K562 (cell line): ENCODE data around the gene PGP. TPM values are rescaled to one million over a fixed set of nuclear protein-coding genes. Genes with fewer than 3 reads are reported as not detected.

Source experiments
- ATAC-seq: fragments of 200-7000 bp; cut with Tn5 transposase; 3 replicates; pipeline ENCODE4 v1.9.1; 2020; ENCODE audit warnings: moderate library complexity
- BruUV-seq: library from RNA; stranded (reverse); fragments of 400-500 nt; replicated peaks from 2 replicates; lab custom pipeline; 2021; lab: Mats Ljungman, UMichigan
- CTCF ChIA-PET: fragments of 300-600 bp; formaldehyde crosslinking; extraction: SDS; loops from one replicate; lab custom pipeline; 2021; ENCODE audit warnings: low intra/inter-chr PET ratio; lab: Yijun Ruan, JAX
- POLR2A ChIA-PET: fragments of 300-600, 350-650 bp; sonication (Branson Sonifier 250); formaldehyde crosslinking; extraction: SDS; loops from one replicate; lab custom pipeline; 2021; ENCODE audit warnings: antibody characterized with exemption, inconsistent platforms; lab: Yijun Ruan, JAX
- DNase-seq, 4 experiments: peaks; one replicate each; pipeline versions ENCODE4 v3.0.0 to v3.0.0-alpha.2; 2011 to 2018; ENCODE audit warnings: low spot score in 3 of 4, mixed read lengths in 3 of 4; ENCODE audit errors: extremely low read depth in 1 of 4
- FAIRE-seq: peaks from 2 replicates; lab custom pipeline; 2011; peaks lifted over from hg19 to GRCh38; lab: Jason Lieb, UNC
- H2AFZ ChIP-seq: 2 replicates; pipeline ENCODE4 v1.6.0; 2011; ENCODE audit warnings: low read depth, low read length, control low read depth, inconsistent platforms
- H3K27ac ChIP-seq: fragments of 200-600 bp; 3 replicates; pipeline ENCODE4 v1.8.0; 2011; ENCODE audit warnings: low read depth, mild to moderate bottlenecking, control low read depth, inconsistent platforms, low read length, moderate library complexity, mixed read lengths; ENCODE audit errors: extremely low read depth
- H3K27me3 ChIP-seq, 2 experiments: fragments of 300-600 bp in 1 of 2; 2 replicates in 1 of 2; 3 replicates in 1 of 2; pipeline versions ENCODE4 v1.6.0 to v1.8.0; 2011; ENCODE audit warnings: inconsistent platforms in 2 of 2, low read length in 2 of 2, mild to moderate bottlenecking in 1 of 2, mixed read lengths in 1 of 2, moderate library complexity in 1 of 2; ENCODE audit not compliant: control insufficient read depth in 2 of 2, insufficient read depth in 2 of 2
- H3K36me3 ChIP-seq: fragments of 300-600 bp; 3 replicates; pipeline ENCODE4 v1.8.0; 2011; ENCODE audit warnings: mild to moderate bottlenecking, low read length, inconsistent platforms; ENCODE audit not compliant: control insufficient read depth, insufficient read depth
- H3K4me1 ChIP-seq, 2 experiments: fragments of 200-600 bp in 1 of 2; replicated peaks in 1 of 2; 2 replicates in 1 of 2; 3 replicates in 1 of 2; pipeline versions ENCODE4 v1.5.1 to v1.8.0; 2011; ENCODE audit warnings: inconsistent platforms in 2 of 2, low read length in 2 of 2, mild to moderate bottlenecking in 1 of 2, mixed read lengths in 1 of 2, moderate library complexity in 1 of 2; ENCODE audit not compliant: control insufficient read depth in 2 of 2, insufficient read depth in 2 of 2
- H3K4me2 ChIP-seq: 2 replicates; pipeline ENCODE4 v1.6.1; 2011; ENCODE audit warnings: low read length, control low read depth, inconsistent platforms, mixed read lengths; ENCODE audit not compliant: insufficient read depth
- H3K4me3 ChIP-seq: fragments of 200-600 bp; sonication (generic), shearing (Covaris generic); 2 replicates; pipeline ENCODE4 v1.5.1; 2016; ENCODE audit warnings: control low read depth, inconsistent platforms
- H3K79me2 ChIP-seq: fragments of 200-600 bp; 3 replicates; pipeline ENCODE4 v1.8.0; 2011; ENCODE audit warnings: low read length, inconsistent platforms; ENCODE audit not compliant: control insufficient read depth, insufficient read depth
- H3K9ac ChIP-seq, 2 experiments: 2 replicates each; pipeline versions ENCODE4 v1.6.0 to v1.6.1; 2011; ENCODE audit warnings: low read depth in 2 of 2, low read length in 2 of 2, control low read depth in 1 of 2, inconsistent platforms in 1 of 2, mild to moderate bottlenecking in 1 of 2, mixed read lengths in 1 of 2; ENCODE audit not compliant: insufficient read depth in 1 of 2
- H3K9me1 ChIP-seq: one replicate; pipeline ENCODE4 v1.6.0; 2011; ENCODE audit warnings: inconsistent platforms, mild to moderate bottlenecking, low read length, moderate library complexity; ENCODE audit not compliant: control insufficient read depth, insufficient read depth
- H3K9me3 ChIP-seq: replicated peaks from 2 replicates; pipeline ENCODE4 v1.5.1; 2011; ENCODE audit warnings: low read depth, low read length, inconsistent platforms; ENCODE audit not compliant: control insufficient read depth, insufficient read depth
- H4K20me1 ChIP-seq: replicated peaks from 2 replicates; pipeline ENCODE4 v1.6.1; 2011; ENCODE audit warnings: low read length, inconsistent platforms, mixed read lengths; ENCODE audit not compliant: control insufficient read depth, insufficient read depth
- E2F6 ChIP-seq, 2 experiments: IDR thresholded peaks; 2 replicates each; pipeline ENCODE4 v1.6.1; 2011; ENCODE audit warnings: borderline replicate concordance in 1 of 2, control low read depth in 1 of 2, low read depth in 1 of 2, low read length in 1 of 2, mild to moderate bottlenecking in 1 of 2, mixed read lengths in 1 of 2, moderate library complexity in 1 of 2; ENCODE audit not compliant: insufficient read depth in 1 of 2, insufficient read length in 1 of 2, poor library complexity in 1 of 2, severe bottlenecking in 1 of 2; ENCODE audit errors: extremely low read depth in 1 of 2
- MAX ChIP-seq: sonication (generic); formaldehyde crosslinking; IDR thresholded peaks from 2 replicates; pipeline ENCODE4 v1.9.0; 2022; ENCODE audit warnings: mild to moderate bottlenecking, missing genetic modification reagents
- MEIS2 ChIP-seq: fragments of 450-650 bp; IDR thresholded peaks from 2 replicates; pipeline ENCODE4 v1.6.1; 2014; ENCODE audit warnings: mild to moderate bottlenecking; ENCODE audit not compliant: partially characterized antibody
- PTRF ChIP-seq: fragments of 450-650 bp; IDR thresholded peaks from 2 replicates; pipeline ENCODE4 v1.6.1; 2016; ENCODE audit warnings: mild to moderate bottlenecking, missing genetic modification characterization, missing compliant biosample characterization
- RNF219 ChIP-seq: fragments of 250-450 bp; sonication (Bioruptor Pico); IDR thresholded peaks from 2 replicates; pipeline ENCODE4 v1.5.0; 2022; ENCODE audit warnings: mild to moderate bottlenecking
- SLC30A9 ChIP-seq: fragments of 250-450 bp; sonication (Bioruptor Pico); IDR thresholded peaks from 2 replicates; pipeline ENCODE4 v1.8.0; 2022; ENCODE audit warnings: mild to moderate bottlenecking, moderate library complexity
- THAP7 ChIP-seq: fragments of 250-450 bp; sonication (Bioruptor Pico); IDR thresholded peaks from 2 replicates; pipeline ENCODE4 v1.5.0; 2021
- UBTF ChIP-seq, 2 experiments: IDR thresholded peaks; 2 replicates each; pipeline ENCODE4 v1.6.1; 2012; ENCODE audit warnings: improper control_type of control experiment in 2 of 2, low read depth in 2 of 2, low read length in 2 of 2, borderline replicate concordance in 1 of 2
- ZNF175 ChIP-seq: fragments of 200-800 bp; sonication (Bioruptor generic); IDR thresholded peaks from 2 replicates; pipeline ENCODE4 v1.6.1; 2016; ENCODE audit warnings: low read depth, mild to moderate bottlenecking, missing genetic modification characterization, missing compliant biosample characterization
- WGBS: fragments of 100-300 bp; shearing (Covaris generic); methylation state at CpG from one replicate; pipeline ENCODE4 v1.1.6; 2016; ENCODE audit warnings: low coverage, mixed read lengths; ENCODE audit not compliant: insufficient coverage; ENCODE audit errors: missing lambda C conversion rate; 5-methylcytosine and 5-hydroxymethylcytosine counted together
- in situ Hi-C: fragments of 300-500 bp; cut with MboI; formaldehyde crosslinking; loops from 4 replicates; pipeline ENCODE4 v1.15.0; 2018; ENCODE audit warnings: inconsistent platforms, mixed read lengths
- intact Hi-C: fragments of 100-400 bp; cut with micrococcal nuclease; formaldehyde crosslinking; loops from 2 replicates; pipeline ENCODE4 v1.14.2; 2022
- polyA plus RNA-seq, 8 experiments: library from polyadenylated mRNA; depleted of rRNA in 4 of 8; stranded (reverse) in 5 of 8; unstranded in 3 of 8; fragments of >200 nt; fragmentation: Nextera tagmentation in 2 of 8; fragmentation: Illumina TruSeq in 1 of 8; extraction: Ambion mirVana in 2 of 8; extraction: Trizol in 1 of 8; gene quantifications; 2 replicates each; pipeline versions ENCODE4 v1.2.1 to v1.2.3, GENCODE V29; 2011 to 2014; ENCODE audit warnings: inconsistent platforms in 1 of 8, missing spikeins in 1 of 8
- total RNA-seq, 7 experiments: library from RNA; depleted of rRNA in 6 of 7; stranded (reverse); fragments of >200 nt in 6 of 7; fragmentation: Illumina TruSeq in 2 of 7; extraction: Trizol in 2 of 7; gene quantifications; 2 replicates each; pipeline versions ENCODE4 v1.2.1 to v1.2.3, GENCODE V29; 2011 to 2021; ENCODE audit warnings: low replicate concordance in 1 of 7

PGP gene
- total and polyA plus RNA-seq, 9 of the 15 experiments (the other 6 are each of a cell fraction or from before 2014, with no cell fraction given): 1.1 to 57.6 (median 19.6) TPM

- H4K20me1 ChIP-seq: 0 out of 2 replicates have a peak, but pooled peaks cover 6% of the 10 kb centered on the region
- CTCF ChIA-PET: interaction anchor here (0.6 to 2.8 kb wide), 3 partner anchors 55 to 384 kb away, joined by 3 to 18 read pairs (median 3); partner anchors contain the start of gene ECI1
- FAIRE-seq: no peak
- BruUV-seq: no TSS peak
- peak within 1 kb of the TSS in 1 of 2 experiments; percentile 90; a peak in 2 of 4 replicates for H3K9ac ChIP-seq
- H3K4me1 ChIP-seq: peaks cover 3 to 51% of the 10 kb centered on the region in 2 experiments; a peak in 4 of 5 replicates
- POLR2A ChIA-PET: interaction anchor here (0.6 to 2.5 kb wide), 4 partner anchors 15 to 60 kb away, joined by 3 to 17 read pairs (median 10); partner anchors contain the start of genes BRICD5, ECI1 and TRAF7
- in situ Hi-C loops (no loop called here), intact Hi-C loops (loop anchor here (5.0 kb wide), 2 partner anchors 56 to 301 kb away; partner anchors contain the start of gene ECI1)
- H3K4me2 ChIP-seq: peak within 1 kb of the TSS; percentile 40
- peak; percentile 52 to 88 (median 72) for DNase-seq
- H3K9me1 ChIP-seq: no peaks in the 10 kb centered on the region
- no peaks in the 10 kb centered on the region for H3K79me2 ChIP-seq
- ATAC-seq: peak; percentile 63
- no peaks in the 10 kb centered on the region for H3K36me3 ChIP-seq
- peak within 1 kb of the TSS; percentile 43 for H3K4me3 ChIP-seq
- H3K9me3 ChIP-seq: no peaks in the 10 kb centered on the region
- no peak within 1 kb of the TSS for H3K27ac ChIP-seq
- peak within 1 kb of the TSS; percentile 67; the same call in 1 of the 2 replicates for H2AFZ ChIP-seq
- 6% methylated on average over 7 of the region's 129 CpGs for WGBS
- H3K27me3 ChIP-seq: peaks cover 0 to 5% of the 10 kb centered on the region in 2 experiments; a peak in 2 of 5 replicates
- TF ChIP-seq UBTF (IDR thresholded peaks at IDR 0.05; ENCODE audit: borderline replicate concordance in 1 of 2, low read depth in 2 of 2, low read length in 2 of 2) (0 out of 4 replicates have a peak, but pooled peaks of 1 of the 2 experiments have one; percentile 66), ZNF175 (CRISPR knock-in tag) (no peak), PTRF (tag) (no peak), THAP7 (no peak), RNF219 (CRISPR knock-in tag) (no peak), MAX (CRISPR knock-in tag) (no peak), SLC30A9 (CRISPR knock-in tag) (no peak), MEIS2 (no peak), E2F6 (IDR thresholded peaks at IDR 0.05; ENCODE audit: borderline replicate concordance in 1 of 2, extremely low read depth in 1 of 2, insufficient read depth in 1 of 2, insufficient read length in 1 of 2, low read depth in 1 of 2, low read length in 1 of 2, poor library complexity in 1 of 2, severe bottlenecking in 1 of 2) (peak in 1 of 2 experiments; percentile 58)
Measured at GRCh38 chr16:2196162-2196980, 18.3 kb downstream of the PGP start, which contains the start of gene CASKIN1. Gene CASKIN1 (minus strand): TSS chr16:2196605. CDS start chr16:2196432, 173 bp downstream.
